Fibroblast of skin of scalp (primary cell): ENCODE data around the gene PDE3B.

Source experiments
- DNase-seq: peaks from one replicate; pipeline ENCODE4 v3.0.0-alpha.2; 2013

Gene PDE3B

GRCh38 chr11:14892036-14892556 is 248.5 kb downstream of the PDE3B start, which contains the start of gene CYP2R1:
Gene CYP2R1, minus strand, starts transcription at chr11:14892231. Its CDS starts 26 bp downstream, at chr11:14892205.
- peak; percentile 97 for DNase-seq

GRCh38 chr11:14892577-14892976 is 249.0 kb downstream of the PDE3B start:
- no peak for DNase-seq

- DNase-seq = peak; percentile 82
Observed at GRCh38 chr11:14894657-14895598, 251.3 kb downstream of the PDE3B start.

- DNase-seq = no peak
Observed at GRCh38 chr11:14898355-14898754, 254.8 kb downstream of the PDE3B start.

GRCh38 chr11:14898906-14899305 is 255.3 kb downstream of the PDE3B start:
- no peak for DNase-seq

GRCh38 chr11:14902650-14903350 is 259.2 kb downstream of the PDE3B start:
- peak; percentile 79 for DNase-seq

GRCh38 chr11:14904745-14905103 is 261.1 kb downstream of the PDE3B start:
- DNase-seq = peak; percentile 56

- DNase-seq = peak; percentile 19
Observed at GRCh38 chr11:14905104-14906033, 261.8 kb downstream of the PDE3B start.

- DNase-seq = no peak
Observed at GRCh38 chr11:14906578-14906977, 263.0 kb downstream of the PDE3B start.

- DNase-seq = no peak
Observed at GRCh38 chr11:14906993-14907392, 263.4 kb downstream of the PDE3B start.

GRCh38 chr11:14907411-14908213 is 264.0 kb downstream of the PDE3B start:
- DNase-seq = peak; percentile 39

GRCh38 chr11:14908214-14908880 is 264.7 kb downstream of the PDE3B start:
- DNase-seq = peak; percentile 31

- DNase-seq = no peak
Observed at GRCh38 chr11:14914536-14914935, 270.9 kb downstream of the PDE3B start.

- no peak for DNase-seq
Observed at GRCh38 chr11:14916403-14916802, 272.8 kb downstream of the PDE3B start.
